Skeletal muscle satellite cell (primary cell): Measurements from ENCODE around the gene PAX7.
A peak's percentile ranks its signal among the peaks of the same experiment; 100 is the strongest.

ENCODE experiments used
- H3K27me3 ChIP-seq: 2 replicates; pipeline ENCODE4 v1.7.0; 2013; ENCODE audit warnings: low read length; ENCODE audit not compliant: control insufficient read depth, insufficient read depth
- H3K36me3 ChIP-seq: 2 replicates; pipeline ENCODE4 v1.7.0; 2013; ENCODE audit warnings: mild to moderate bottlenecking, control low read depth, low read length; ENCODE audit not compliant: insufficient read depth
- H3K4me1 ChIP-seq: 2 replicates; pipeline ENCODE4 v1.7.0; 2013; ENCODE audit warnings: low read length; ENCODE audit not compliant: control insufficient read depth, insufficient read depth
- H3K4me2 ChIP-seq: 2 replicates; pipeline ENCODE4 v1.7.0; 2013; ENCODE audit warnings: mild to moderate bottlenecking, low read length
- H3K4me3 ChIP-seq: 2 replicates; pipeline ENCODE4 v1.7.0; 2013; ENCODE audit warnings: low read length
- H3K9ac ChIP-seq: 2 replicates; pipeline ENCODE4 v1.7.0; 2013; ENCODE audit warnings: mild to moderate bottlenecking, low read depth, low read length, moderate library complexity
- H3K9me3 ChIP-seq: replicated peaks from 2 replicates; pipeline ENCODE4 v1.7.0; 2013; ENCODE audit warnings: mild to moderate bottlenecking, control low read depth, low read length

The PAX7 gene

DNA sequence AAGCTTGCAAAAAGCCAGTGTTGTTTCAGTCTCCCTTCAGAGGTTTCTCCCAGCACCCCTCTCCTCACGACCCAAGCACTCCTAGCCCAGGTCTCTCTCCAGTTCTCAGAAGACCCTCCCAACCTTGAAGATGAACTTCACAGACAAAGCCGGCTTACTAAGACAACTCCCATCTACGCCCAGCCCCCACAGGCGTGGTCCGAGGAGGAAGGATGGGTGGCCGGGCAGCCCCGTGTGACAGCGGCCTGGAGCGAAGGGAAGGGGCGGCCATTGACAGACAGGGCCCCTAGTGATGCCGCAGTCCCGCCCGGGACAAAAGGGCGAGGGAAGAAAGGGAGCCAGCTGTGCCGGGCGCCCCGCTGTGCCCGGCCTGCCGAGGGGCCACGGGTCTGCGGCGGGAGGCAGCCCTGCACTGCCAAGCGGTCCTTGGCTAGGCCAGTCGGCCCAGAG is 6.9 kb downstream of the PAX7 start:
- peaks cover 94% of the 10 kb centered on the region for H3K27me3 ChIP-seq
- H3K9ac ChIP-seq, result no peak overlapping the region
- H3K4me1 ChIP-seq, result no peaks in the 10 kb centered on the region
- no peak overlapping the region for H3K4me2 ChIP-seq
- no peaks in the 10 kb centered on the region for H3K9me3 ChIP-seq
- H3K4me3 ChIP-seq, result no peak overlapping the region
- H3K36me3 ChIP-seq, result no peaks in the 10 kb centered on the region

DNA sequence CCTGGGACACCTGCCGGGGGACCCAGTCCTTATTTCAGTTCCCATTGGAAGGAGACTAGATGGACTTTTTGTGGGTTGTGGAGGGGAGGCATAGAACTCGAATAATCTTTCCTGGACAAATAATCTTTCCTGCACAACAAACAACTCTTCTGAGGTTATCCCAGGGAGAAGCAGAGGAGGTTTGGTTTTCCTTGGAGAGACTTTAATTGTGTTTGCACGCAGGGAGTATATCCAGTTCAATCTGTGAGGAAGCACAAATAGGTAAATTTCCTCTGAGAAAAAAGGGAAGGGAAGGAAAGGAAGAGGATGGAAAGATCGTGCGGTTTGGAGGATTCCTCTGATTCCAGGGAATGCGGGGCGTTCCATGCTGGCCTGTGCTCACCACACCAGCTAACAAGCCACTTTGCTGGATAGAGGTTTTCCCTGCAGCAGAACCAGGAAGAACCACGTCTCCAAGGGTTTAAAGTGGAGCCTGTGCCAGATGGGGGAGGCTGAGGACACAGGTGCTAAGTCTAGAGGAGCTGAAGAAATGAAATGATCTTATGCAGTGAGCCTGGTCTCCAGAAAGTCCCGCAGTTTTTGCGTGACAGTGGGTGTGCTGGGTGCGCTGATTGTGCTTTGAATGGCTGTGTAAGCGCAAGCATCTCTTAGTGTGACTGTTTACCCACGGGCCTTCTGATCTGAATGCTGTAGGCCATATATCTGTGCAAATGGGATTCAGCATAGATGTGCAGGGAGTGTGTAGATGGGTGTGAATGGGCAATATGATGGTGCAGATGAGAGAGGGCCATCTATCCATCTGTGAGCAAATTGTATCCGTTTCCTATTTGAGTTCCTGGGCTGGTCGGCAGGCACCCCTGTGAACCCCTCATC is 7.6 kb downstream of the PAX7 start:
- no peaks in the 10 kb centered on the region for H3K4me1 ChIP-seq
- no peaks in the 10 kb centered on the region for H3K9me3 ChIP-seq
- no peaks in the 10 kb centered on the region for H3K36me3 ChIP-seq
- H3K4me2 ChIP-seq, result no peak overlapping the region
- H3K4me3 ChIP-seq, result no peak overlapping the region
- H3K27me3 ChIP-seq, result peaks cover 94% of the 10 kb centered on the region
- no peak overlapping the region for H3K9ac ChIP-seq

DNA sequence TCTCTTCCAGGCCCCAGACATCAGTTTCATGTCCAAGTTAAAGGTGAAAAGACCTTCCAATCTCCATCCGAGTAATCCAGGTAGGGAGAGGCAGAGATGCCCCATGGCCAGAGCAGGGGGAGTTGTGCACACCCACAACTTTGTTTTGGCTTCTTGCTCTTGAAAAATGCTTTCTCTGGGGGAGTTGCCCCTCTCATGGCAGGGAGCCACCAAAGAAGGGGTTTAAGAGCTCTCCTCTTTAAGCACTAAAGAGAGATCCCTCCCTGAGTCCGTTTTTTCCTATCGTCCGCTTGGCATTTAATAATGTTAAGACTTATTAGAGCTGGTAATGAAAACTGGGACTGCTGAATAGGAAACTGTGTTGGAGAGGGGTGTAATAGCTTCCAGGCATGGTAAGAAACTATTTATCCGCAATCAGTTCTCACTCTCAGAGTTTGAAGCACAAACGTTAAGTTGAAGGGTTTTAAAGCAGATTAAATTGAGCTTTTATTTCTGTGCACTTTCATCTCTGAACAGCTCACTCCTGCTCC is 8.3 kb downstream of the PAX7 start:
- H3K9ac ChIP-seq, result no peak overlapping the region
- H3K27me3 ChIP-seq, result peaks cover 93% of the 10 kb centered on the region
- no peak overlapping the region for H3K4me2 ChIP-seq

DNA sequence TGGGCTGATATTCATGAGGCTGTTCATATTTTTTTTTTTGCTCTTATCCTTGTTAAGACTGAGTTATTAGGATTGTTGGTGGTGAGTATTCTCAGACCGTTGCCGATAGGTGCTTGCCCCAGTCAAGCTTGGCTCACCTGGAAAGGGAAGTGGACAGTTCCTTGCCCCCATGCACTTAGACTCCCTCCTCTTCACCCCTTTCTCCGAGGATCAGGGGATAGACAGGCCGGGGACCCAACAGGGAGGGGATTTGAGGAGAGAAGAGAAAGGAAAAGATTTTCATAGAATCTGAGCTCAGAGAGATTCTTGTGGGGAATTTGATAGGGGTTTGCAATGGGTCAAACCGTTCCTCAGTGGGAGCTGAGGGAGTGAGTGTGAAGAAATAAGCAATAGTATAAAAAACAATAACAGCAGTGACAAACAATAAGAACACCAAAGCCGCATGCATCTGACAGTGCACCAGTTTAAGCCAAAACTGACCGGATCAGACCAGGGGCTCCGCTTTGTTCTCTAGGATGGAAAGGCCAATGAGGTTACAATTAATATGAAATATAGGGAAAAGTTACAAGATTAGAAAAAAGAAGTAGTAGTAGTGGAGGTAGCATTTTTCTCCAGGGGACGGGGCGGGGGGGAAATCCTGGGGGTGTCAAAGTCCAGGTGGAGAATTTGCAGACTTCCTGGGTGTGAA is 8.9 kb downstream of the PAX7 start:
- no peak overlapping the region for H3K4me2 ChIP-seq
- no peaks in the 10 kb centered on the region for H3K36me3 ChIP-seq
- peaks cover 93% of the 10 kb centered on the region for H3K27me3 ChIP-seq
- H3K4me3 ChIP-seq, result no peak overlapping the region
- H3K4me1 ChIP-seq, result no peaks in the 10 kb centered on the region
- H3K9ac ChIP-seq, result no peak overlapping the region
- no peaks in the 10 kb centered on the region for H3K9me3 ChIP-seq

More for the DNA sequence above, 8.3 kb downstream of the PAX7 start:
- H3K9me3 ChIP-seq, result no peaks in the 10 kb centered on the region
- no peaks in the 10 kb centered on the region for H3K4me1 ChIP-seq
- H3K4me3 ChIP-seq, result no peak overlapping the region
- no peaks in the 10 kb centered on the region for H3K36me3 ChIP-seq

DNA sequence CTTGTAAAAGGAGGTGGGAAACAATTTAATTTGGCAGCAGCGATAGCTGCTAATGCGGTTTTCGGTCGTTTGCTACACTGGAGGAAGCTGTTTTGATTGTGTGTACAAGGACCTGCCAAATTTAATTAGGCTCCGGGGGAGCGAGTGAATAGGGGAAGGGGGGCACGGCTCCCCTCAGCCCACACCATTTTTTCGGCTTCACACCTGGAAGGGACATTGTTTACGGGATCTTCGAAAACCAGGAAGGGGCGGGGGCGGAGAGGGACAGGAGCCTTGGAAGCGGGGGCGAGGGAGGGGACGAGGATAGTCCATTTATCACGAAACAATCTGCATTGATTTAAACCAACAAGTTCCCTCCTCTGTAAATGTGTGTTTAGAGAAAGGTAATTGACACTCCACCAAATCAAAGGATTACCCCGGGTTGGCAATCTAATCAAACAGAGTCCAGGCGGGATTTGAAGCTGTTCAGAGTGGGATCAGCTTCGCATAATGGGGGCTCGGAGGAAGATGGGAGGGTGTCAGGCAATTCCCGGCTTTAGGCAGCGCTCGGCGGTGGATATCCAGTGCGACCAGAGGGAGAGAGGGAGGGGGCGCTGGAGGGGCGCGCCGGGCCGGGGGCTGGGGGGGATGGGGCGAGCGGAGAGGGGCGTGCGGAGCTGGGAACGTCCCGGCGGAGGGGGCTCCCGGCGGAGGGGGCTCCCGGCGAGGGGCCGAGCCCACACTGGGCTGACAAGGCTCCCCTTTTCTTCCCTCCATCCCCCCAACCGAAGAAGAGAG is 9.8 kb downstream of the PAX7 start:
- H3K9me3 ChIP-seq, result no peaks in the 10 kb centered on the region
- H3K4me2 ChIP-seq, result no peak overlapping the region
- peaks cover 93% of the 10 kb centered on the region for H3K27me3 ChIP-seq
- no peak overlapping the region for H3K9ac ChIP-seq
- H3K4me3 ChIP-seq, result no peak overlapping the region
- no peaks in the 10 kb centered on the region for H3K36me3 ChIP-seq
- no peaks in the 10 kb centered on the region for H3K4me1 ChIP-seq

GRCh38 chr1:18641005-18641941 is 10.6 kb downstream of the PAX7 start:
- no peaks in the 10 kb centered on the region for H3K4me1 ChIP-seq
- no peak overlapping the region for H3K4me3 ChIP-seq
- H3K4me2 ChIP-seq, result no peak overlapping the region
- H3K27me3 ChIP-seq, result peaks cover 93% of the 10 kb centered on the region
- H3K9me3 ChIP-seq, result no peaks in the 10 kb centered on the region
- no peak overlapping the region for H3K9ac ChIP-seq
- no peaks in the 10 kb centered on the region for H3K36me3 ChIP-seq

DNA sequence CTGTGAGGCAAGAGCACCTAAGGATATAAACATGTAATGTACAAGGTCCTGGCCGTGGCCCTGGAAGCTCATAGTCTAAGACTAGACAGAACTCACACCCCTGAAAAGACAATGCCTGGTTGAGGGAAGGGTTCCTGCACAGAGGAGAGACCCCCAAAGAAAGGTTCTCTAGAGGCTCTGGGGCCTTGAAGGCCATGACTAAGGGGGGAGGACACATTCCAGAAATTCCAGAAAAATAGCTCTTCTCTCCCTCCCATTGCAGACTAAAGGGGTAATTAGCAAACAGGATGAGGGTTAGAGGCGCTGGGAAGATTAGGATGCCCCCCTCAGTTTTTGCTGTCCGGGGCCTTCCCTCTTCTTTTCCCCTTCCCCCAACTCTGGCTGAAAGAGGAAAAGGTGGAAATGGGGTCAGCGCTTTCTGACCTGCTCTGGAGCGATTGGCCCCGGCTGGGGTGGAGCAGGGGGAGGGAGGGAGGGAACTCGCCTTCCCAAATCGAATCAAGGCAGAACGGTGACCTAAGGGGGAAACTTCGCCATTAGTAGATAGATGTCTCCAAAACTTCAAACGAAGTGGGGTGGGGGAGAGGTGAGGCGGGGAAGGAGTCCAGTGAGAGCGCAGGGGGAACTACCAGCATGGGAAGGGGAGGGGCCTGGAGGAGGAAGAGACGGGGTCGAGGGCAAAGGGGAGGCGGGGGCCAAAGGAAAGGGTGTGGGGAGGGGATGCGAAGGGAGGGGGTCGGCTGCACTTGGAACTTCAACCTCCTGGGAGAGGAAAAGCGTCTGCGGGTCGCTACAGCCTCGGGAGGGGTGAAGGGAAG is 11.8 kb downstream of the PAX7 start:
- H3K27me3 ChIP-seq, result peaks cover 90% of the 10 kb centered on the region
- H3K9ac ChIP-seq, result no peak overlapping the region
- no peaks in the 10 kb centered on the region for H3K9me3 ChIP-seq
- no peaks in the 10 kb centered on the region for H3K4me1 ChIP-seq
- H3K4me2 ChIP-seq, result no peak overlapping the region
- H3K4me3 ChIP-seq, result no peak overlapping the region
- H3K36me3 ChIP-seq, result no peaks in the 10 kb centered on the region

GRCh38 chr1:18643154-18644012 is 12.7 kb downstream of the PAX7 start:
- no peaks in the 10 kb centered on the region for H3K9me3 ChIP-seq
- H3K9ac ChIP-seq, result no peak overlapping the region
- peaks cover 90% of the 10 kb centered on the region for H3K27me3 ChIP-seq
- H3K4me2 ChIP-seq, result peak overlapping the region; percentile 49
- H3K4me3 ChIP-seq, result no peak overlapping the region
- no peaks in the 10 kb centered on the region for H3K4me1 ChIP-seq
- H3K36me3 ChIP-seq, result no peaks in the 10 kb centered on the region

DNA sequence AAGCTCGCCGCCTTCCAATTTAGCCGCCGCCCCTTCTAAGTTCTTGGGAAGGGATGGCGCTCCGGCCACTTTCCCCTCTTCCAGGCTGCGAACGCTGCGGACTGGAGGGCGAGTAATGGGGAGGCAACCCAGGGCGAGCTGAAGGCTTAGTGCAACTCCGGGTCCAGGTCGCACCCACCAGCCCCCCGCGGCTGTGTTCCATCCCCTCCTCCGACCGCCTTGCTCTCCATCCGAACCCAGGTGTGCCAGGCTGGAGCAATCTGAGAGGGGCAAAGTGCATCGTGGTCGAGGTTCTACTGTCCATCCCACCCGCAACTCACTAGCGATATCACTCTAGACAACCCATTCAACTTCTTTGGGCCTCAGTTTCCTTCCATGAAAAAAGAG is 13.4 kb downstream of the PAX7 start:
- Histone ChIP-seq H3K4me2 (no peak overlapping the region), H3K4me3 (no peak overlapping the region), H3K9me3 (no peaks in the 10 kb centered on the region), H3K27me3 (peaks cover 90% of the 10 kb centered on the region), H3K9ac (no peak overlapping the region), H3K36me3 (no peaks in the 10 kb centered on the region), H3K4me1 (no peaks in the 10 kb centered on the region)
